Measurements from ENCODE around the gene DTNA. TPM values are rescaled to one million over a fixed set of nuclear protein-coding genes. Genes with fewer than 3 reads are reported as not detected.

Gene DTNA
- total and polyA plus RNA-seq, 2 of the 8 experiments (the other 6 are each of a cell fraction or from before 2014, with no cell fraction given), result 30.2 to 32.7 TPM

GRCh38 chr18:34938090-34938489, 228.0 kb downstream of the DTNA start:
- H2BK15ac ChIP-seq (ENCODE audit: low read length), result no peak overlapping the region
- H3K23ac ChIP-seq (ENCODE audit: insufficient read length), result no peak overlapping the region
- FAIRE-seq (no peak), DNase-seq (ENCODE audit: low read depth in 1 of 2, low spot score in 2 of 2) (no peak)
- POLR2A ChIA-PET (ENCODE audit: partially characterized antibody), result no interaction called here
- no peak overlapping the region for H3K56ac ChIP-seq (replicated peaks; ENCODE audit: insufficient read length, low read depth, low read length)
- no peaks in the 10 kb centered on the region for H3K27me3 ChIP-seq (replicated peaks in 1 of 4; ENCODE audit: control insufficient read depth in 3 of 4, extremely low read depth in 1 of 4, insufficient read depth in 3 of 4, low read length in 3 of 4)
- no peak overlapping the region for H4K5ac ChIP-seq (ENCODE audit: insufficient read length, low read depth, low read length)
- no peak overlapping the region for H2BK20ac ChIP-seq (ENCODE audit: low read length)
- H3K79me1 ChIP-seq (ENCODE audit: low read depth, low read length), result no peaks in the 10 kb centered on the region
- H2BK12ac ChIP-seq (ENCODE audit: low read depth, low read length), result no peak overlapping the region
- H4K20me1 ChIP-seq (replicated peaks in 1 of 2; ENCODE audit: control insufficient read depth in 1 of 2, insufficient read depth in 2 of 2, low read length in 2 of 2), result no peaks in the 10 kb centered on the region
- no peak overlapping the region for H3K18ac ChIP-seq (ENCODE audit: extremely low read depth, low read length)
- H3K4me3 ChIP-seq (ENCODE audit: extremely low read depth in 1 of 4, insufficient read depth in 2 of 4, low read depth in 3 of 4, low read length in 4 of 4), result no peak overlapping the region
- H3K9me3 ChIP-seq (ENCODE audit: insufficient read depth in 2 of 2, low read depth in 1 of 2, low read length in 1 of 2), result no peaks in the 10 kb centered on the region
- no peak overlapping the region for H4K91ac ChIP-seq (replicated peaks; ENCODE audit: insufficient read length, low read length)
- no peaks in the 10 kb centered on the region for H3K36me3 ChIP-seq (ENCODE audit: control insufficient read depth in 2 of 4, insufficient read depth in 4 of 4, low read length in 3 of 4)
- no peak overlapping the region for H3K9ac ChIP-seq (replicated peaks in 1 of 4; ENCODE audit: extremely low read depth in 1 of 4, low read depth in 3 of 4, low read length in 3 of 4)
- no peak overlapping the region for H3K4me2 ChIP-seq (ENCODE audit: insufficient read depth in 1 of 2, low read depth in 2 of 2, low read length in 2 of 2)
- WGBS, 2 experiments (ENCODE audit: extremely low coverage in 1 of 2, insufficient coverage in 1 of 2, insufficient read length in 1 of 2, insufficient replicate concordance in 2 of 2, low coverage in 1 of 2, low lambda C conversion rate in 2 of 2, missing lambda C conversion rate in 1 of 2), result 93% methylated on average over 1 of the region's 1 CpG; no CpG with 5 or more reads in 1 of the 2 experiments
- no peak overlapping the region for H3K14ac ChIP-seq (ENCODE audit: insufficient read length)
- H3K23me2 ChIP-seq (ENCODE audit: low read depth, low read length), result no peaks in the 10 kb centered on the region
- no peaks in the 10 kb centered on the region for H3K4me1 ChIP-seq (replicated peaks in 1 of 4; ENCODE audit: control insufficient read depth in 3 of 4, insufficient read depth in 4 of 4, low read length in 3 of 4)
- H2BK5ac ChIP-seq (ENCODE audit: low read depth, low read length), result no peak overlapping the region
- H3K79me2 ChIP-seq (ENCODE audit: control insufficient read depth in 1 of 2, insufficient read depth in 2 of 2, low read length in 2 of 2), result no peaks in the 10 kb centered on the region
- TF ChIP-seq BCL11A (IDR thresholded peaks at IDR 0.05; ENCODE audit: low read depth in 2 of 2, low read length in 2 of 2) (no peak), NANOG (IDR thresholded peaks at IDR 0.05; ENCODE audit: insufficient read depth, low read depth, low read length, poor library complexity, severe bottlenecking) (no peak), MAX (IDR thresholded peaks at IDR 0.05) (no peak), CREB1 (IDR thresholded peaks at IDR 0.05) (no peak), CHD1 (IDR thresholded peaks at IDR 0.05; ENCODE audit: low read depth, low read length) (no peak), KDM5A (IDR thresholded peaks at IDR 0.05; ENCODE audit: low read length) (no peak), TCF12 (IDR thresholded peaks at IDR 0.05; ENCODE audit: low read depth, low read length) (no peak), CTCF (IDR thresholded peaks at IDR 0.05; ENCODE audit: control extremely low read depth in 1 of 3, insufficient read depth in 1 of 3, low read depth in 1 of 3, low read length in 3 of 3) (no peak)
- TF ChIP-seq, protein P1, sequence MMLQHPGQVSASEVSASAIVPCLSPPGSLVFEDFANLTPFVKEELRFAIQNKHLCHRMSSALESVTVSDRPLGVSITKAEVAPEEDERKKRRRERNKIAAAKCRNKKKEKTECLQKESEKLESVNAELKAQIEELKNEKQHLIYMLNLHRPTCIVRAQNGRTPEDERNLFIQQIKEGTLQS (IDR thresholded peaks at IDR 0.05; ENCODE audit: insufficient read depth, low read depth, low read length), result no peak
- H4K8ac ChIP-seq (ENCODE audit: extremely low read depth, insufficient read depth, low read length), result no peak overlapping the region
- no peak overlapping the region for H2AFZ ChIP-seq (ENCODE audit: low read length)
- H2BK120ac ChIP-seq (replicated peaks; ENCODE audit: low read depth, low read length), result no peak overlapping the region
- no peak overlapping the region for H2AK5ac ChIP-seq (ENCODE audit: low read depth, low read length)
- CTCF ChIA-PET (ENCODE audit: partially characterized antibody), result no interaction called here
- H3K27ac ChIP-seq (ENCODE audit: low read depth, low read length), result no peak overlapping the region
- no peak overlapping the region for H3K4ac ChIP-seq (replicated peaks; ENCODE audit: insufficient read length, low read depth, low read length)
